ENCODE measurements around the gene AMTN.
"Not testable (repeated sequence)": the region's sequence is repeated elsewhere in the genome, so short reads cannot be mapped to it uniquely, and the experiment has no call there.

AMTN gene

GRCh38 chr4:70518269-70518668 is at the start of gene AMTN:
Gene AMTN, plus strand, starts transcription at chr4:70518569. Its CDS starts 209 bp downstream, at chr4:70518778.
- no peak for DNase-seq (ENCODE audit: low read depth)

- DNase-seq (ENCODE audit: low read depth), result no peak
These were observed 46.5 kb upstream of the AMTN start, which contains the start of gene MUC7 for GRCh38 chr4:70471897-70472296. Gene MUC7, plus strand, starts transcription at chr4:70472197. Its CDS starts 1,825 bp downstream, at chr4:70474022.

- no peak for DNase-seq (ENCODE audit: low read depth)
These were observed 44.7 kb upstream of the AMTN start for GRCh38 chr4:70473679-70474078.

- DNase-seq (ENCODE audit: low read depth), result no peak
These were observed 29.6 kb upstream of the AMTN start for GRCh38 chr4:70488748-70489147.

GRCh38 chr4:70496231-70496630 is 22.1 kb upstream of the AMTN start:
- no peak for DNase-seq (ENCODE audit: low read depth)

- not testable (repeated sequence) for DNase-seq (ENCODE audit: low read depth)
These were observed 16.5 kb upstream of the AMTN start for GRCh38 chr4:70501838-70502237.

- no peak for DNase-seq (ENCODE audit: low read depth)
These were observed 13.6 kb upstream of the AMTN start for GRCh38 chr4:70504733-70505132.

GRCh38 chr4:70505151-70505748 is 13.1 kb upstream of the AMTN start:
- DNase-seq (ENCODE audit: low read depth), result peak; percentile 35

- DNase-seq (ENCODE audit: low read depth), result no peak
These were observed 9.6 kb upstream of the AMTN start for GRCh38 chr4:70508801-70509200.

- no peak for DNase-seq (ENCODE audit: low read depth)
These were observed 7.0 kb upstream of the AMTN start for GRCh38 chr4:70511365-70511764.

- DNase-seq (ENCODE audit: low read depth), result no peak
These were observed 2.8 kb upstream of the AMTN start for GRCh38 chr4:70515367-70516250.

GRCh38 chr4:70518716-70519115 is 347 bp downstream of the AMTN start:
- no peak for DNase-seq (ENCODE audit: low read depth)

- DNase-seq (ENCODE audit: low read depth), result no peak
These were observed 4.3 kb downstream of the AMTN start for GRCh38 chr4:70522626-70523025.

GRCh38 chr4:70530997-70531396 is 12.6 kb downstream of the AMTN start:
- no peak for DNase-seq (ENCODE audit: low read depth)

GRCh38 chr4:70531981-70532380 is 13.6 kb downstream of the AMTN start:
- DNase-seq (ENCODE audit: low read depth), result no peak

- no peak for DNase-seq (ENCODE audit: low read depth)
These were observed 14.8 kb downstream of the AMTN start for GRCh38 chr4:70533211-70533610.

GRCh38 chr4:70533791-70534190 is 15.4 kb downstream of the AMTN start:
- no peak for DNase-seq (ENCODE audit: low read depth)

- DNase-seq (ENCODE audit: low read depth), result not testable (repeated sequence)
These were observed 16.5 kb downstream of the AMTN start for GRCh38 chr4:70534886-70535285.

- no peak for DNase-seq (ENCODE audit: low read depth)
These were observed 20.5 kb downstream of the AMTN start for GRCh38 chr4:70538869-70539268.

- DNase-seq (ENCODE audit: low read depth), result no peak
These were observed 26.0 kb downstream of the AMTN start for GRCh38 chr4:70544279-70544868.

GRCh38 chr4:70556856-70557255 is 38.5 kb downstream of the AMTN start:
- no peak for DNase-seq (ENCODE audit: low read depth)

- peak; percentile 13 for DNase-seq (ENCODE audit: low read depth)
These were observed 41.0 kb downstream of the AMTN start for GRCh38 chr4:70559211-70559830.

- DNase-seq (ENCODE audit: low read depth), result no peak
These were observed 41.6 kb downstream of the AMTN start for GRCh38 chr4:70559924-70560323.
